Upper lobe of left lung (tissue), 4 donors: ENCODE measurements around the gene ST3GAL2.

ENCODE experiments used
- EP300 ChIP-seq, 4 donors: sonication (generic); formaldehyde crosslinking; IDR thresholded peaks; one replicate each; pipeline ENCODE4 v1.5.1; 2017; ENCODE audit warnings: antibody characterized with exemption in 4 of 4, control low read depth in 2 of 4
- POLR2A ChIP-seq, 4 donors: fragments of 450-650 bp; IDR thresholded peaks; one replicate each; pipeline ENCODE4 v1.5.1; 2016 to 2017; ENCODE audit warnings: antibody characterized with exemption in 4 of 4, mild to moderate bottlenecking in 2 of 4
- POLR2AphosphoS5 ChIP-seq, 2 donors: sonication (generic); formaldehyde crosslinking; IDR thresholded peaks; one replicate each; pipeline ENCODE4 v1.5.1; 2017; ENCODE audit warnings: antibody characterized with exemption in 2 of 2
- TF ChIP-seq, protein P1 (sequence below), 6 experiments: fragments of 450-650 bp in 4 of 6; fragments of 200-600 bp in 2 of 6; sonication (generic) in 2 of 6; IDR thresholded peaks; one replicate each; pipeline ENCODE4 v1.5.1; 2016 to 2019; ENCODE audit warnings: antibody characterized with exemption in 6 of 6

DNA sequence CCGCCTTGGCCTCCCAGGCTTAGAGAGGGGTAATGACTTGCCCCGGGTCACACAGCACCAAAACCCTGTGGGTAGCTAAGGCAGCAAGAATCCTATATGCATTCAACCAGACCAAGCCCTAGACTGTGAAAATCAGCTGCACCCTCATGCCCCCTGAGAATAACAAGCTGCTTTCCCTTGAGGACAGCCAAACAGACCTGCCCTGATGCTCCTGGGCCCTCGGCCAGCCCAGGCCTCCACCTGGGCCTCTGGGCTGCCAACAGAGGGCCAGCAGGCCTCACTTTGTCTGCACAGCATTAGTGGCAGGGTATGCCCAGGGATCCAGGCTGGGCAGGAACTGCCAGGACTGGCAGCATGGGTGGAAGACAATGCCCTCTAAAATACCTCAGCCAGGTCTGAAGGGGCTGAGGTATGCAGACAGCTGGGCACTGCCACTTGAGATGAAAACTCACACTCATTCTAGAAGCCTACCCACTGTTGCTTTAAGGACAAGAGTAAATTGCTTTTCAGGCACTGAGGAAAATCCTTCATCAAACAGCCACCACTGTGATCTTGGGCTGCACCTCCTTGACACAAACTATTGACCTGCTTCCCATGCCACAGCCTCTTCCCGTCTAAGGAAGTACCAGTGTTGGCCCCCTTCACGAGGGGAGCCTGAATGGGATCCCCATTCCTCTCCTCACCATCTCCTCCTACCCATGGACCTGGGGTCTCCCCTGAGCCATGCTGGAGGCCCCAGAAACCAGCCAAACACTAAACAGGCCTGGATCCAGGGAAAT is 8.8 kb downstream of the ST3GAL2 start:
- TF ChIP-seq, protein P1, sequence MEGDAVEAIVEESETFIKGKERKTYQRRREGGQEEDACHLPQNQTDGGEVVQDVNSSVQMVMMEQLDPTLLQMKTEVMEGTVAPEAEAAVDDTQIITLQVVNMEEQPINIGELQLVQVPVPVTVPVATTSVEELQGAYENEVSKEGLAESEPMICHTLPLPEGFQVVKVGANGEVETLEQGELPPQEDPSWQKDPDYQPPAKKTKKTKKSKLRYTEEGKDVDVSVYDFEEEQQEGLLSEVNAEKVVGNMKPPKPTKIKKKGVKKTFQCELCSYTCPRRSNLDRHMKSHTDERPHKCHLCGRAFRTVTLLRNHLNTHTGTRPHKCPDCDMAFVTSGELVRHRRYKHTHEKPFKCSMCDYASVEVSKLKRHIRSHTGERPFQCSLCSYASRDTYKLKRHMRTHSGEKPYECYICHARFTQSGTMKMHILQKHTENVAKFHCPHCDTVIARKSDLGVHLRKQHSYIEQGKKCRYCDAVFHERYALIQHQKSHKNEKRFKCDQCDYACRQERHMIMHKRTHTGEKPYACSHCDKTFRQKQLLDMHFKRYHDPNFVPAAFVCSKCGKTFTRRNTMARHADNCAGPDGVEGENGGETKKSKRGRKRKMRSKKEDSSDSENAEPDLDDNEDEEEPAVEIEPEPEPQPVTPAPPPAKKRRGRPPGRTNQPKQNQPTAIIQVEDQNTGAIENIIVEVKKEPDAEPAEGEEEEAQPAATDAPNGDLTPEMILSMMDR (IDR thresholded peaks at IDR 0.05): no peak
- TF ChIP-seq POLR2A (IDR thresholded peaks at IDR 0.05) (no peak), POLR2AphosphoS5 (IDR thresholded peaks at IDR 0.05) (no peak), EP300 (IDR thresholded peaks at IDR 0.05) (no peak)
